ENCODE results near the gene SLC39A13.

The SLC39A13 gene

GRCh38 chr11:47453365-47453764 is 45.0 kb downstream of the SLC39A13 start:
- no peak for DNase-seq (ENCODE audit: low read depth in 2 of 2)

- DNase-seq (ENCODE audit: low read depth in 2 of 2): peak; percentile 10 to 14
Observed at GRCh38 chr11:47454258-47454671, 45.9 kb downstream of the SLC39A13 start.

GRCh38 chr11:47460571-47461235 is 52.3 kb downstream of the SLC39A13 start:
- DNase-seq (ENCODE audit: low read depth in 2 of 2): no peak

GRCh38 chr11:47461876-47462275 is 53.5 kb downstream of the SLC39A13 start:
- no peak for DNase-seq (ENCODE audit: low read depth in 2 of 2)

GRCh38 chr11:47464483-47464882 is 56.1 kb downstream of the SLC39A13 start:
- no peak for DNase-seq (ENCODE audit: low read depth in 2 of 2)
